ENCODE data around the gene DNAH9.

Gene DNAH9

DNA sequence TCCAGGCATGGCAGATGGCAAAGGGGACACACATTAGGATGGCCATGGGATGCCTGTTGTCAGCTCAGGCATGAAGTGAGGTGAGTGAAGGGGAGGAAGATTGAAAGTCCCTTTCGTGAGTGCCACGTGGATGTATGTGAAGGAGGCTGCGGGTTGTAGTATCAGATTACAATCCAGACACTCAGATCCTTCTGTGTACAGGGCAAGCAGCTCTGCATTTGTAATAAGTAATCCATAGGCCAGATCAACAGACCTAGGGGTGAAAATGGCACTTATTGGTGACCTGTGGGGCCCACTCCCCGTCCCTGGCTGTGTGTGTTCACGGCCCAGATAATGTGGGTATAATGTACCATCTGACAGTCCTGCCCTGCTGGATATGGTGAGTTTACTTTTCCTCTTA lies 159.5 kb downstream of the DNAH9 start:
- DNase-seq (ENCODE audit: low read depth): no peak

DNA sequence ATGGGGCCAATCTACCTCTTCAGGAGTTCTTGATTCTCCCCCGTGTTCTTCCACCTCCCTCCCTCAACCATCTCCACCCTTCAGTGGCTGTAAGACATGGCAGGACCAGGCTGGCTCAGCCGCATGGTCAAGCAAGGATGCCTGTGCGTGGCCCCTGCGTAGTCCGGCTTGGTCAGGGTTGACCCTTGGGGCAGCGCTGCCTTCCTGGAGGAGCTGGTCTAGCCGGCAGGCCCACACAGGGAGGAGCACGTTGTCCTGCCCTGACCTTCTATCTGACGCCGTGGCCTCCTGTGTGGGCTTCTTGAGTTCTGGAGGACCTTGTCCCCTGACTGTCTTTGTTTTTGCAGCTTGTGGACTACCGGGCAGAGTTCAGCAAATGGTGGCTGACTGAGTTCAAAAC lies 169.8 kb downstream of the DNAH9 start:
- no peak for DNase-seq (ENCODE audit: low read depth)

DNA sequence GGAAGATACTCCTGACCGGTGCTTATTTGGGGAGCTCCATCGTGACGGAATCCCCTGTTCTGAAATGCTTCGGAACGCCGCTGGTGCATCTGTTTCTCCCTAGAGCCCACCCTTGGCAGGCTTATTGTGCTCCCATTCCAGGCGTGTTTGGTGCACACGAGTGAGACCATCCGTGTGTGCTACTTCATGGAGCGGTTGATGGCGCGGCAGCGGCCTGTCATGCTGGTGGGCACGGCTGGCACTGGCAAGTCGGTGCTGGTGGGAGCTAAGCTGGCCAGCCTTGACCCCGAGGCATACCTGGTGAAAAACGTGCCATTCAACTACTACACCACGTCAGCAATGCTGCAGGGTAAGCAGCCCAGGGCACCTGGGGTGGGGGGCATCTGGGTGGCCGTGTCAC lies 170.7 kb downstream of the DNAH9 start:
- no peak for DNase-seq (ENCODE audit: low read depth)

DNA sequence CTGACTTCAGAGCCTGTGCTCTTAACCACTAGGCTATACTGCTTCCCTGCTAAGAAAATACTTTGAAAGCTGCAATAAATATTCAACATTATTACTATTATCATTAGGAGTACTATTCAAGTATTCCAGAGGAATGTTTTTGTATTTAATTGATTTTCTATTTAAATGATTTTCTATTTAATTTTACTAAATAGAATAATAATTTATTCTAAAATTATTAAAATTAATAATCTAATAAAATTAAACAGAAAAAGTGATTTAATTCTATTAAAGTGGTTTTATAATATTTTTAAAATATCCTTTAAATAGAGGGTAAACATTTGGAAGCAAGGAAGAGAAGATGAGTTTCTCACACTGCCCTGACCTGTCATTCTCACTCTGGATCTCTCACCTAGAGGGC lies 173.8 kb downstream of the DNAH9 start:
- DNase-seq (ENCODE audit: low read depth): no peak

DNA sequence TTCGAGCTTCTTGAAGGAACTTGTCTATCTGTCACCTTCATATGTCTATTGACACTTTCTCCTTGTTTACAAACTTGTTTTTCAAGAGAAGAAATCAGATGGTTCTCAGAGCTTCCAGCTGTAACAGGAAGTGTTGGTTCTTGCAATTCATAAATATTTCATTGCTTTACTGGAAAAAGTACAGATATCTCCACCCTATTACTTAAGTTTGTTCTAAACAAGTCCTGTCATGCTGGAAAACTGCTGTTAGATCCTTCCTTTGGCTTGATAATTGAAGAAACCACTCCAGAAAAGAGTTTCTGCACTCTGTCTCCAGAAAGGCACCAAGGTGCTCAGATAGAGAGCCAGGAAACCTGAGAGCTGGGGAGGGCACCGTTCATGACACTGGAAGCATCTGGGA lies 181.6 kb downstream of the DNAH9 start:
- DNase-seq (ENCODE audit: low read depth): no peak

DNA sequence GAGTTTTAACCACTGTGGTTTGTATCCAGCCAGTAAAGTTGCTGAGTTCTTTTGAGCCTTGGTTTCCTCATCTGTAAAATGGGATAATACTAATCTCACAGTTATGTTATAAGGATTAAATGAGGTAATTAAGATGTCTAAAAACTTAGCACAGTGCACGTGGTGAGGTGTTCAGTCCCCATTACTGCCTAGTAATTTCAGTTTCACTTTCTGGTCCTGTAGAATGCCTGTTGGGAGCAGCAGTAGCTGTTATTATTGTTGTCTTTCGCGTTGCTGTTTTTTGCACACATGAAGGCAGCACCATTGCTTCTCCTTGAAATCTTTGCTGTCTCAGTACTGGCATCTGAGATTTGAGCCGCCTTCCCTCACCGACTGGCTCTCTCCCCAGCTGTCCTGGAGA lies 182.4 kb downstream of the DNAH9 start:
- no peak for DNase-seq (ENCODE audit: low read depth)

DNA sequence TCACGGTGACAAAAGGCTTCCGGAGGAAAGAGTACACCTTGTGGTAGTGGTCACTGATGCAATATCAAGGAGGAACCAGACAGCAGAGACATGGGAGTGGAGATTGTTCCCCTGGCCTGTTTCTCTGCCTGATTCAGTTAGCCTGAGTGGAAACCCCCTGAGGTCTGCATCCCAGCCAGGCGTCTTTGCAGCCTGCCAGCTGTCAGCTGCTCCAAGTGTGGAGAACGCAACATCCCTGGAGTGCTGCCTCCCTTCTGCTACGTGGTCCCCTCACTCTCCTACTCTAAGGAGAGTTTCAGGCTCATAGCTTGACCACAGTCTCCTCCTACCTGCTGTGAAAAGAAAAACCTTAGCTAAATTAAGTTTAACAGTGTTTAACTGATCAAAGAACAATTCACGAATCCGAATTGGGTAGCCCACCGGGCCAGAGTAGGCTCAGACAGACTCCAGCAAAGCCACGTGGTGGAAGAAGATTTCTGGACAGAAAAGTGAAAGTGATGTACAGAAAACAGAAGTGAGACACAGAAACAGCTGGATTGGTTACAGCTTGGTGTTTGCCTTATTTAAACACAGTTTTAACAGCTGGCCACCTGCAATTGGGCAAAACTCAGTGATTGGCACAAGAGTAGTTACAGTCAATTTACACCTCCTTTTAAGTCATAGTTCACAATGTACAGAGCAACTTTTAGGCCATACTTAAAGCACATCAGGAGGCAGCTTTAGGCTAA lies 188.6 kb downstream of the DNAH9 start:
- DNase-seq (ENCODE audit: low read depth): no peak

DNA sequence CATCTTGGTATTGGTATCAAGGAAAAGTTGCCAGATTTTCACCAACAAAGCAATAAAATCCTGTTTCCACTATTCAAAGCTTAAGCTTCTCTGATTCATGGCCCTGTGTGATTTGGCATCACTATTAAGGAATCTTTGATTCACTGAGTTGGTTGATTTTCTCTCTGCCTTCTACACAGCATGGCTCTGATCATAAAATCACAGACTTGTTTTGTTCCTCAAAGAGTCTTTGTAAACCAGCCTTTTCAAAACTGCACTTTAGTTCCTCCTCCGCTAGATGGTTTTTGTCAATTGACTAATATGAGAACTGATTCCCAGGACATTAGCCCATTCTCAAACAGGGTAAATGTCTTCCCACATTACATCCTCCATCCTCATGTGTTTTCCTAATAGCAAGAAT lies 197.6 kb downstream of the DNAH9 start:
- no peak for DNase-seq (ENCODE audit: low read depth)

DNA sequence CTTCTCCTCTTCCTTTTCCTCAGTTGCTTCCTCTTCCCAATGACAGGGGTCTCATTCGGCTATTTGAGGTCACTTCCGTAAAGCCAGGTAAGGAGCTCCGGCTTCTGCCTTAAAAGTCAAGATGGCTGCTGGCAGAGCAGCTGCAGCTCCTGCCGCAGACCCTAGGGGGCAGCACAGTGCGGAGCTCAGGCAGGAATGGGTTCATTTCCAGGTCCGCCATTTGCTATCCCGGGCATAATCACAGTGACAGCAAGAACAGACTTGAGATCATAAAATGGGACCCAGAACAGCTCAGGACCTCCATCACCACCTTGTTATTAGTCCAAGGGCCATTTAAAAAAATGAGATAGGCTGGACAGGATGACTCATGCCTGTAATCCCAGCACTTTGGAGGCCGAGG lies 199.5 kb downstream of the DNAH9 start:
- no peak for DNase-seq (ENCODE audit: low read depth)

DNA sequence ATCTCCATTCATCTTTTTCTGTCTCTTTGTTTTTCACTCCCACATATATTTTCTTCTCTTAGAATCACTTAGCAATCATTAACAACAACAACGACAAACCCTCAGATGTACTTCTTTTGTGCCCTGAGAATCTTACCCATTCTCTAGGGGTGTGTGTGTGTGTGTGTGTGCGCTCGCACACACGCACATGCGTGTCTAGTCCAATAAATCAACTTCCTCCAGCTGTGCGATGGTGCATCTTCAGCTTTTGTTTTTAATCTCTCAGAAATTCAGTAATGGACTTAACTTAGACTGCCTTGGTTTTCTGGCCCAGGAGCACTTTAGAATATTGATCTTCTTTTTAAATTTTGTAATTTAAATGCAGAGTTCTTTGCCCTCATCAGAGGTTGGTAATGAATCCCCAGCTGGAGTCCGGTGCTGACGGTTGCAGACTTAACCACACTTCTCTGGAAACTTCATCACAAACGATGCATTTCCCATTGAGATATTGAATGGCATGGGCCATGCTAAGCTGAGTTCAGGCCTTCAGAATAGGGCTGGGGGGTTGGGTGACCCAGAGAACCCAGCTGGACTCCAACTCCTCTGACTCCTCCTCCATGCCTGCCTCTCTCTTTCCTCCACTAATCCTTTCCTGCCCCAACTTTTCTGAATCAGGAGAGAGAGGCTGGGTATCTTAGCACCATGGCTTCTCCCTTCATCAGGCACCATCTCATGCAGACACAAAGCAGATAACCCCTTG lies 205.1 kb downstream of the DNAH9 start:
- DNase-seq (ENCODE audit: low read depth): no peak

DNA sequence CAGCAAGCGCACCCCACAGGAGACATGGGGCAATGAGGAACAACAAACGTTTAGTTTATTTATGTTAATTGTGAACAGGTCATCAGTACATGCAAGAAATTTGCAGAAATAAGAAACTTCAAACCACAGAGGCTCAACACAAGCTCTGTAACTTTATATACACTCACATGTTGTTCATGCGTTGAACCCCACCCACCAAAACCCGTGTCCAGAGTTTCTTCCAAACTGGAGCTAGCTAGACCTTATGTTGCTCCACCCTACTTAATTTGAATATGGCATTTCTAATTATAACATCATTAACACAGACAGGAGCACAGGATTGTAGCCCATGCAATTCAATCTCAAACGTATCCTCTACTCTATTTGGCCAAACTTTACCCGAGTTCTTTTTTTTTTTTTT lies 206.9 kb downstream of the DNAH9 start:
- no peak for DNase-seq (ENCODE audit: low read depth)

DNA sequence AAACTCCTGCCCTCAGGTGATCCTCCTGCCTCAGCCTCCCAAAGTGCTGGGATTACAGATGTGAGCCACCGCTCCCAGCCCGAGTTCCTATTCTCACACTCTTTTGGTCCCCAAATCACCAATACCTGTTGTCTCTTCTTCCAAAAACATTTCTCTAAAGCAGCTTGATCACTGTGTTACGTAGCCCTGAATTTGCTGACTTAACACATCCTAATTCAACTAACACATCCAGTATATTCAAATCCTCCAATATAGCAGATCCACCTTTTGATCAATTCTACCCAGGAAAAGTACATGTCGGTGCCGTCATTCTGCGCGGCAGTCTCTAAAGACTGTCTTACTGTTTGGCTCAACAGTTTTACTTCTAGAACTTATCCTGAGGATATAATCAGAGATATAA lies 207.7 kb downstream of the DNAH9 start:
- DNase-seq (ENCODE audit: low read depth): no peak

DNA sequence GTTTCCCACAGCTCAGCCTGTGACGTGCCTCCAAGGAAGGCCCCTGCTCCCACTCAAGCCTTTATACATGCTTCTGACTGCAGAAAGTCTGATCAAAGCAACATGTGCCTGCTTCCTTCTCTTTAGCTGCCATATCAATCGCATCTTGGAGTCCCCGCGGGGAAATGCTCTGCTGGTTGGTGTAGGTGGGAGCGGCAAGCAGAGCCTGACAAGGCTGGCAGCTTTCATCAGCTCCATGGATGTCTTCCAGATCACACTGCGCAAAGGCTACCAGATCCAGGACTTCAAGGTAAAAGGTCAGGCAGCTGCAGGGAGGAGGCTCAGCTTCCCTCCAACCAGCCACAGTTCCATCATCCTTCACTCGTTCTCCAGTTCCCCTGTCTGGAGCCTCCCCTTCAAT lies 209.3 kb downstream of the DNAH9 start:
- DNase-seq (ENCODE audit: low read depth): no peak

DNA sequence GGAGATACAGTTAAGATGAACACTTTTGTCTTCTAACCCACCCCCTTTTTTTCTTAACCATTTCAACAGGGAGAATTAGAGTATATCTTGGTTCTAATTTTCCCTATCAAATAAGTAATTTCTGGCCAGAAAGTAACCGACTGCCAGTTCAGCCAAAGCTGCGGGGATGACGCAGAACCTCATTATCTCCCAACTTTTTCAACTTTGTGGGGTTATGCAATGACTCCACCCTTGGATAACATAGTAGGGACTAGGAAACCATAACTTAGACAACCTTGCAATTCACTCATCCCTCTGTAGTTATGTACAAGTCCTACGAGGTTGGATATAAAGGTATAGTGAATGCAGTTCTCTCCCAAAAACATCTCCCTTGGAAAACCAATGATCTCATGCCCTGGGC lies 215.0 kb downstream of the DNAH9 start:
- DNase-seq (ENCODE audit: low read depth): no peak

DNA sequence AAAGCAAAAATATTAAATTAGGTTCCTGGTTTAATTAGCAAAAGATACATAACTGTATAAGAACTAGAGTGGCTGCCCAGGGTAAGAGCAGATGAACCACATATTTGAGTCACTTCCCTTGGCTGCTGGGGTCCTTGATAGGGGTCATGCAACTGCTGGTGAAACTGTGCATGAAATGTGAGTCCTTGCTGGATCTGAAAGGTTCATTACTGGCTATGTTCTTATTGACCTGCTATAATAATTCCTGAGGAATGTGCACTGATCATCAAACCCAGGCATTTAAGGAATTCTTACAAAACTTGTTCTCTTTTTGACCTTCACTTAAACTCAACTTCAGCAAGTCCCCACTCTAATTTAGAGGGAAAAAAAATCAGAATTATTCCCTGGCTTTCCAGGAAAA lies 215.6 kb downstream of the DNAH9 start:
- peak; percentile 47 for DNase-seq (ENCODE audit: low read depth)

DNA sequence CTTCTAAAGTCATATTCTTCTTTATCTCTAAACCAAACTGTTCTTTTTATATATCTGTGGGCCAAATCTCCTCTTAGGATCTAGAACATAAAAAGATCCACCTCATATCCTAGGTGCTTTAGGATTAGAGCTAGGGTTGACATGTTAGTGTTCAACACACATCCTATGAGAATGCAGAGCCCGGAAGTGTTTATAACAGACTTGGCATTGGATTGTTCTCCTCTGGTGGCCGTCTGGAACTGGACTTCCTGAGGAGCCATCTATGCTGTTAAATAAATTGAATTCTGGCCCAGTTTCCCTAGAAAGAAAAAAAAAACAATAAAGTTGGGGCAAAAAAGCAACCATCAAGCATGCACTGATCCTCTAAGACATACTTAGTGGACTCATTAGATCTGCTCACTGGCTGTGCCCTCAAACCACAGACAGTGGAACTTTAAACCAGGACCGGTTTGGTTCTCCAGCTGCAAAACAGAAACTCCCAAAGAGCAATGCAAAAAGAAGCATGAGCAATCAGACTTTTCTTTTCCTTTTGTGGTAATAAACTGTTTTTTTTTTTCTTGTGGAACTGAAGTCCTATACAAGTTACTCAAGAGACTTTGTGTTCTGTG lies 216.5 kb downstream of the DNAH9 start:
- peak; percentile 32 for DNase-seq (ENCODE audit: low read depth)

DNA sequence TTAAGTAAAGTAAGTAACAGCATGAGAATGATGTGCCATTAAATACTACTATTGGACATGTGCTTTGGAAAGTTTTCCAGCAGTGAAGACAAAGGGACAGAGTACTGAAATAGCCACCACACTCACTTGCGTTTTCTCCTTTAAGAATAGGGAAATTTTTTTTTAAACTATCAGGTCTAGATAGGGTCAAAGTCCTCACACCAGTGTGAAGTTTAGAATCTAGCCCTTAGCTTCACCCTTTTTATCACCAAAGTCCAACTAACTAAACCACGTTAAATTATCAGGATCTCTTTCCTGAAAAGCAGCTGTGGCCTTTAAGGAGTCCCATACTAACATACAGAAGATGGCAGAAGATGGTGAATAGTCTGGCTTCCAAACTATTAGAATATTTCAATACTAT lies 218.1 kb downstream of the DNAH9 start:
- DNase-seq (ENCODE audit: low read depth): no peak

DNA sequence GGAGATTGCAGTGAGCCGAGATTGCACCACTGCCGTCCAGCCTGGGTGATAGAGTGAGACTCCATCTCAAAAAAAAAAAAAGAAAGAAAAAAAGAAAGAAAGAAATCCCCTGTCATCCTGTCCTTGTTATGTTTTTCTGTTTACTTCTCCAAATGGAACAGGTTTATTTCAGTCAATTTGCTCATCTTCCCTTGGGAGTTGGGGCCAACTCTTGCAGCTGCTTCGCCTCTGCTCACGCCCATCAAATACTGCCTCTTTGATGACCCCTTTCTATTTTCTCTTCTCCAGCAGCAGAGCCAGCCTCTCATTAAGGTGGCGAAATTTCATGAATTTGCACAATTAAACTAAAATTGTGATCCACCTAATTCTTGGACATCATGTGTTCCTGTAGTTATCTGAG lies 225.6 kb downstream of the DNAH9 start:
- no peak for DNase-seq (ENCODE audit: low read depth)

DNA sequence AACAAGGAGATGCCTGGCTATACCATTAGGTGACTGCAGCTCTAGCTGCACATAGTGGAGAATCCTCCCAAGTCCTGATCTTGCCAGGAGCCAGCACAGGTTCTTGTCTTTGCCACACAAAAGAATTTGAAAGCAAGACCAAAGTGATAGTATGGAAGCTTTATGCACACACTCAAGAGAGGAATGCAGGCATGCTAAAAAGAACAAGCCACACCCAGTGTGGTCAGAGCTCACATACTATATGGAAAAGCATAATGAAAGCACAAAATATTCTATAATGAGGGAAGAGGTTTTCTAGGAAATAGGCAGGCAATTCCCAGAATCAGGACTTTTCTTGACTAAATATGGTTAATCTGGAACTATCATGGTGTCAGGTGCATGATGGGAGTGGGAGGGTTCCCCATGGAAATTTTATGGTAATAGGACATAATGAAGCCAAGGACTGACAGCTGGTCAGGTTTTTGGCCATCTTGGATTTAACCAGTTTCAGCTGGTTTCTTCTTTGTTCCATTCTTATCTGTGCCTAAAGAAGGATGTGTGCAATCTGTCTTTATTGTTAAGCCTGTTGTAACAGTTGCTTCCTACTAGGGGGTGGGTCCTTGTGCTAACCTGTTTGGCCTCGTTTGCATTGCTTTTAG lies 227.4 kb downstream of the DNAH9 start:
- no peak for DNase-seq (ENCODE audit: low read depth)

DNA sequence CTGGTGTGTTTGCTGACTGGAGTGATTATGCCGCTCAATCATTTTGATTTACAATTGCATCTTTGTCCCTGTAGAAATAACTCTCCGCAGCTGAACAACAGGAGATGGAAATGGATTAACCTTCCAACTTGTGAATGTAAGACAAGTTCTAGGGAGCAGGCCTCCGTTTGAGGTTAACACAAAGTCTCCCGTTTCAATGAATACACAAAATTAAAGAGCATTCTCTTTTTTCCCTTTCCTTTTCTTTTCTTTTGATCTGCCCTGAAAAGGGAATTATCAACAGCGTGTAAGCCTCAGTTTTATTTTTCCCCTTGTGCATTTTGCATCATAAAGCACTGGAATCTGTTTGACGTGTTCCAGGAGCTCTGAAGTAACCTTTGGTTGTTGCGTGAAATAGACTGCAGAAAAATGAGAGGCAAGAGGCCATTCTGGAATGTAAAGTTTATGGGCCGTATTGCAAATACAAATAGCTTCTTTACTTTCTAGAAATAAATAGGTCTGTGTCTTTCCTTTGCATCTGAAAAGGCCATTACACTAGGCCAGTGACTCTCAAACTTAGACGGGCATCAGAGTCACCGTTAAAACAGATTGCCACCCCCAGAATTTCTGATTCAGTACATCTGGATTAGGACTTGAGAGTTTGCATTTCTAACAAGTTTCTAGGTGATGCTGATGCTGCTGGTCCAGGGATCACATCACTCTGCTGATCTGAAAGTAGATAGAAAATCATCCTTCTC lies 234.3 kb downstream of the DNAH9 start:
- no peak for DNase-seq (ENCODE audit: low read depth)

DNA sequence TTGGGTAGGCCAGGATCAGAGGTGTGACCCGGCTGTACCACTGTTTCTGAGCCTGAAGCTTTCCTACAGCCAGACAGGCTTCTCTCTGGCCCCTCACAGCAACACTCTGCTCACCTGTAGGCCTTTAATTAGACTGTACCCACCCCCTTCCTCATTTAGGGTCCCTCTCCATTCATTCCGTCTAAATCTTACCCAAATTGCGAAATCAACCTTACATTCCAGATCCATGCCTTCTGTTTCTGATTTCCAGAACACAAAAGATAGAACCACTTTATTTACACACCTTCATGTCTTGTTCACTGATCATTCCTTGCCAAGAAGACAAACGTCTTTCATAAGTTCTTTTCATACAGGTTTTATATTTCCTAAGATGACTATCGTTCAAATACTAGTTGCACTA lies 238.2 kb downstream of the DNAH9 start:
- no peak for DNase-seq (ENCODE audit: low read depth)

DNA sequence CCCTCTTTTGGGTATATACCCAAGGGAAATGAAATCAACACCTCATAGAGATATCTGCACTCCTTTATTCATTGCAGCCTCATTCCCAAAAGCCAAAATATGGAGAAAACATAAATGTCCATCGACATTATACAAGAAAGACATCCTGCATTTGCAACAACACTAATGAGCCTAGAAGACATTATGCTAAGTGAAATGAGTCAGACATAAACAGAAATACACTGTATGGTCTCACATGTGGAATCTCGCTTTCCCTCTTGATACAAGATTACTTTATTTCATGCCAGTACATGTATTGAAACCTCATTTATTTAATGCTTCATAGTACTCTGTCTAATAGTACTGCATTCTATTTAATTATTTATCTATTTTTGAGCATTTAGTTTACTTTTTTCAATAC lies 241.8 kb downstream of the DNAH9 start:
- DNase-seq (ENCODE audit: low read depth): no peak

Data from non-pigmented ciliary epithelial cell (primary cell).